Uterus (tissue), 4 donors: ENCODE data around the gene TMEM119. TPM values are rescaled to one million over a fixed set of nuclear protein-coding genes. Genes with fewer than 3 reads are reported as not detected.
A peak's percentile ranks its signal among the peaks of the same experiment; 100 is the strongest.

Source experiments
- DNase-seq, 2 donors: peaks; one replicate each; pipeline ENCODE4 v3.0.0-alpha.2; 2019 to 2020
- H3K27ac ChIP-seq, 2 donors: fragments of 200-600 bp; sonication (generic); 1 replicate in 1 of 2; 2 replicates in 1 of 2; pipeline ENCODE4 v1.5.1; 2016 to 2018
- H3K27me3 ChIP-seq, 2 donors: fragments of 200-600 bp; sonication (generic); one replicate each; pipeline ENCODE4 v1.5.1; 2018 to 2019; ENCODE audit warnings: control low read depth in 1 of 2
- H3K36me3 ChIP-seq, 2 donors: fragments of 200-600 bp; sonication (generic); one replicate each; pipeline ENCODE4 v1.5.1; 2019; ENCODE audit warnings: control low read depth in 1 of 2
- H3K4me1 ChIP-seq, 2 donors: fragments of 200-600 bp; sonication (generic); one replicate each; pipeline ENCODE4 v1.5.1; 2018 to 2019; ENCODE audit warnings: control low read depth in 1 of 2
- H3K4me3 ChIP-seq, 2 donors: fragments of 200-600 bp; sonication (generic); 1 replicate in 1 of 2; 2 replicates in 1 of 2; pipeline ENCODE4 v1.5.1; 2018 to 2019; ENCODE audit warnings: mild to moderate bottlenecking in 1 of 2
- H3K9me3 ChIP-seq, 2 donors: fragments of 200-600 bp; sonication (generic); one replicate each; pipeline ENCODE4 v1.5.1; 2019; ENCODE audit warnings: control low read depth in 1 of 2
- POLR2A ChIP-seq, 2 donors: fragments of 450-650 bp; IDR thresholded peaks; one replicate each; pipeline ENCODE4 v1.6.1; 2016; ENCODE audit warnings: antibody characterized with exemption in 2 of 2, mild to moderate bottlenecking in 1 of 2, moderate library complexity in 1 of 2
- intact Hi-C: fragments of 100-400 bp; cut with DNase I; formaldehyde crosslinking; loops from one replicate; pipeline ENCODE4 v1.15.1; 2023; ENCODE audit warnings: low total_unique reads
- total RNA-seq, 4 donors: library from RNA; depleted of rRNA in 3 of 4; stranded (reverse); fragments of >200 nt in 3 of 4; gene quantifications; one replicate each; pipeline versions ENCODE4 v1.1.0 to v1.2.4, GENCODE V29; 2014 to 2023
- TF ChIP-seq, protein P1 (sequence below), 4 experiments: fragments of 200-600 bp in 2 of 4; fragments of 450-650 bp in 2 of 4; sonication (generic) in 2 of 4; IDR thresholded peaks; one replicate each; pipeline ENCODE4 v1.5.1; 2016 to 2019; ENCODE audit warnings: antibody characterized with exemption in 4 of 4, mild to moderate bottlenecking in 2 of 4, moderate library complexity in 1 of 4
- donor health status: DM: yes; HTN: yes; CAD: no.

Gene TMEM119
- total RNA-seq, 4 donors from 2014 or later: 9.1 to 102 (median 12.4) TPM

DNA sequence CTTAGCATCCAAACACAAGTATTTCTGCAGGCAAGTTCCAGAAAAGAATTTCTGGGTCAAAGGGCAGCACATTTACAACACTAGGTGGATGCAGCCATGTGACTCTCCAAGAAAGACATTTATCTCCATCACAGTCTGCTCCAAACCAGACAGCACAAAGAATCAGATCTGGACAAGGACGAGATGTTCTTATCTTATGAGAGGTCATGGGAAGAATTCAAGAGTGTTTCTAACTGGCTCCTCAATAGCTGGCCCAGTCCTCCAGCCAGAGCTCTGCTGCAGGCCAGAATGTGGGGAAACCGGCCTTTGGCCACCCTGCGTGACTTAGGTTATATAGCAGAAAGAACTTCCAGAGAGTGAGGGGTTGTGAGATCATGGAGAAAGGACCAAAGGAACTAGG is 17.4 kb downstream of the TMEM119 start:
- DNase-seq: peak; percentile 54 to 67
- no peaks in the 10 kb centered on the region for H3K36me3 ChIP-seq
- intact Hi-C loops: no loop called here
- no peak overlapping the region for H3K4me3 ChIP-seq
- no peaks in the 10 kb centered on the region for H3K27me3 ChIP-seq
- H3K9me3 ChIP-seq: no peaks in the 10 kb centered on the region
- peak overlapping the region in 1 of 2 donors; percentile 71 for H3K27ac ChIP-seq
- H3K4me1 ChIP-seq: peaks cover 0 to 4% of the 10 kb centered on the region in 2 donors
- TF ChIP-seq, protein P1, sequence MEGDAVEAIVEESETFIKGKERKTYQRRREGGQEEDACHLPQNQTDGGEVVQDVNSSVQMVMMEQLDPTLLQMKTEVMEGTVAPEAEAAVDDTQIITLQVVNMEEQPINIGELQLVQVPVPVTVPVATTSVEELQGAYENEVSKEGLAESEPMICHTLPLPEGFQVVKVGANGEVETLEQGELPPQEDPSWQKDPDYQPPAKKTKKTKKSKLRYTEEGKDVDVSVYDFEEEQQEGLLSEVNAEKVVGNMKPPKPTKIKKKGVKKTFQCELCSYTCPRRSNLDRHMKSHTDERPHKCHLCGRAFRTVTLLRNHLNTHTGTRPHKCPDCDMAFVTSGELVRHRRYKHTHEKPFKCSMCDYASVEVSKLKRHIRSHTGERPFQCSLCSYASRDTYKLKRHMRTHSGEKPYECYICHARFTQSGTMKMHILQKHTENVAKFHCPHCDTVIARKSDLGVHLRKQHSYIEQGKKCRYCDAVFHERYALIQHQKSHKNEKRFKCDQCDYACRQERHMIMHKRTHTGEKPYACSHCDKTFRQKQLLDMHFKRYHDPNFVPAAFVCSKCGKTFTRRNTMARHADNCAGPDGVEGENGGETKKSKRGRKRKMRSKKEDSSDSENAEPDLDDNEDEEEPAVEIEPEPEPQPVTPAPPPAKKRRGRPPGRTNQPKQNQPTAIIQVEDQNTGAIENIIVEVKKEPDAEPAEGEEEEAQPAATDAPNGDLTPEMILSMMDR (IDR thresholded peaks at IDR 0.05): no peak
- no peak for TF ChIP-seq POLR2A (IDR thresholded peaks at IDR 0.05)

DNA sequence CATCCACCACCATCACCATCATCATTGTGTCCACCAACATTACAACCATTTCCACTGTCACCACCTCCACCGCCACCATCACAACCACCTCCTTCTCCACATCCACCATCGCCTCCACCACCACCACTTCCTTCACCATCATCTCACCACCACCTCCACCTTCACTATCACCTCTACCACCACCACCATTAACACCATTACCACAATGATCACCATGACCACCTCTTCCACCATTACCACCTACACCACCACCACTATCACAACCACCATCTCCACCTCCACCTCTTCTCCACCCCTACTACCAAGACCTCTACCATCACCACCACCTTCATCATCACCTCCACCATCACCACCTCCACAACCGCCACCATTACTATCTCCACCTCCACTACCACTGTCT is 19.1 kb downstream of the TMEM119 start:
- intact Hi-C loops: no loop called here
- H3K4me3 ChIP-seq: no peak overlapping the region
- TF ChIP-seq, protein P1 (IDR thresholded peaks at IDR 0.05): no peak
- TF ChIP-seq POLR2A (IDR thresholded peaks at IDR 0.05): no peak
- H3K36me3 ChIP-seq: no peaks in the 10 kb centered on the region
- peak in 1 of 2 donors; percentile 7 for DNase-seq
- no peaks in the 10 kb centered on the region for H3K27me3 ChIP-seq
- peaks cover 0 to 4% of the 10 kb centered on the region in 2 donors for H3K4me1 ChIP-seq
- H3K27ac ChIP-seq: no peak overlapping the region
- H3K9me3 ChIP-seq: no peaks in the 10 kb centered on the region

DNA sequence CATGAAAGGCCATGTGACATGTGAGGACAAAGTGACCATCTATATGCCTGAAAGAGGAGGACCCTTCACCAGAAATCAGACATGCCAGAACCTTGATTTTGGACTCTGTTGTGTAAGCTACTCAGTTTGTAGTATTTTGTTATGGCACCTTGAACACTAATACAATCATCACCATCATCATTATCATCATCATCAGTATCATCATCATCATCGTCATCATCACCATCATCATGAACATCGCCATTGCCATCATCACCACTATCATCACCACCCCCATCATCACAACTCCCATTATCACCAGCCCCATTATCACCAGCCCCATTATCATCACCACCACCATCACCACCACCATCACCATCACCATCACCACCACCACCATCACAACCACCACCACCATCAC is 19.6 kb downstream of the TMEM119 start:
- DNase-seq: no peak
- H3K27me3 ChIP-seq: no peaks in the 10 kb centered on the region
- H3K27ac ChIP-seq: no peak overlapping the region
- TF ChIP-seq POLR2A (IDR thresholded peaks at IDR 0.05): no peak
- TF ChIP-seq, protein P1 (IDR thresholded peaks at IDR 0.05): no peak
- H3K4me1 ChIP-seq: peaks cover 0 to 4% of the 10 kb centered on the region in 2 donors
- intact Hi-C loops: no loop called here
- H3K9me3 ChIP-seq: no peaks in the 10 kb centered on the region
- H3K4me3 ChIP-seq: no peak overlapping the region
- H3K36me3 ChIP-seq: no peaks in the 10 kb centered on the region

DNA sequence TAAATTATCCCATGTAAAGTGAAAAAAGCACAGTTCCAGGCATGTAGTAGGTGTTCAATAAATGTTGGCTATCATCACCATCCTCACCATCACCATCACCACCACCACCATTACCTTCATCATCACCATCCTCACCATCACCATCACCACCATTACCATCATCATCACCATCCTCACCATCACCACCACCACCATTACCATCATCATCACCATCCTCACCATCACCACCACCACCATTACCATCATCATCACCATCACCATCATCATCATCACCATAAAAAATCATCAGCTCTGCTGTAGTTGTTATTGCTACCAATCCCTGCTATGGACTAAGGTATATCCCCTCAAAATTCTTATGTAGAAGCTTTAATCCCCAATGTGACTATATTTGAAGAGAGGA is 20.4 kb downstream of the TMEM119 start:
- Histone ChIP-seq H3K4me3 (no peak overlapping the region), H3K27me3 (no peaks in the 10 kb centered on the region), H3K4me1 (peaks cover 0 to 4% of the 10 kb centered on the region in 2 donors), H3K9me3 (no peaks in the 10 kb centered on the region), H3K27ac (no peak overlapping the region), H3K36me3 (no peaks in the 10 kb centered on the region)
- no peak for DNase-seq
- TF ChIP-seq POLR2A (IDR thresholded peaks at IDR 0.05): no peak
- TF ChIP-seq, protein P1 (IDR thresholded peaks at IDR 0.05): no peak
- intact Hi-C loops: no loop called here

DNA sequence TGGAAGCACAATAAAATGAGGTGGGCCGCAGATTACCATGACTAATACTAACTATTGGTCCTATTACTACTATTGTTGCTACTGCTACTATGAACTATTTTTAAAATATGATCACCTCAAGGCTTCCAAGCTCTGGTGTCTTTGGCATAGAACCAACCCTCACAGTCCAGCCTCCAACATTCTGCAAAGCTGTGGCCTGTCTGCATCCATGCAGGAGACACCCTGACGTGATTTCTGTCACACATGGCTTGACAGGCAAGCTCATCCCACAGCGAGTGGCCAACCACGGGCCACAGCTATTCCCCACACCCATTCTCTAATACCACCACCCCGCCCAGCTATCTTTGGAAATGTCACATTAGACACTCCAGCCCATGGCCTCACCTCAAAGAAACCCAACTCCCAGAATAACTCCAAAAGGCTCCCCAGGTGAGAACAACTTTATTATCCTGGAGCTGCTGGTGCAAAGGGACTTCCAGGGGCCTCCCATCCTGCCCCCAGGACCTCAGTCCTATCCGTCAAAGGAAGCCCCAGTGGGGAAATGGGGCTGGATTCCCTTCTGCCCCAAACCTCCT is 21.1 kb downstream of the TMEM119 start:
- no peak for TF ChIP-seq POLR2A (IDR thresholded peaks at IDR 0.05)
- TF ChIP-seq, protein P1 (IDR thresholded peaks at IDR 0.05): no peak
- intact Hi-C loops: no loop called here
- peak; percentile 1 to 6 for DNase-seq

More for the DNA sequence above, 21.1 kb downstream of the TMEM119 start:
- Histone ChIP-seq H3K27me3 (no peaks in the 10 kb centered on the region), H3K4me1 (peaks cover 0 to 4% of the 10 kb centered on the region in 2 donors), H3K4me3 (no peak overlapping the region), H3K27ac (no peak overlapping the region), H3K36me3 (no peaks in the 10 kb centered on the region), H3K9me3 (no peaks in the 10 kb centered on the region)
